Measurements from ENCODE around the gene NCK1.

GRCh38 chr3:136995652-136996051, 133.6 kb downstream of the NCK1 start:
- TF ChIP-seq OSR1 (CRISPR knock-in tag; IDR thresholded peaks at IDR 0.05) (no peak), ZFP3 (CRISPR knock-in tag; IDR thresholded peaks at IDR 0.05) (no peak), GLIS3 (CRISPR knock-in tag; IDR thresholded peaks at IDR 0.05) (no peak), CREB5 (CRISPR knock-in tag; IDR thresholded peaks at IDR 0.05; ENCODE audit: low read depth) (no peak), ZNF565 (CRISPR knock-in tag; conservative IDR thresholded peaks at IDR 0.05; ENCODE audit: low read depth) (no peak), ZFP30 (CRISPR knock-in tag; IDR thresholded peaks at IDR 0.05) (no peak), PATZ1 (CRISPR knock-in tag; IDR thresholded peaks at IDR 0.05; ENCODE audit: borderline replicate concordance) (no peak), ZNF70 (CRISPR knock-in tag; IDR thresholded peaks at IDR 0.05) (no peak), POU6F1 (CRISPR knock-in tag; IDR thresholded peaks at IDR 0.05; ENCODE audit: borderline replicate concordance, low read depth) (no peak), TOX (CRISPR knock-in tag; IDR thresholded peaks at IDR 0.05; ENCODE audit: borderline replicate concordance) (no peak), BACH2 (CRISPR knock-in tag; IDR thresholded peaks at IDR 0.05; ENCODE audit: borderline replicate concordance) (no peak), PPARA (CRISPR knock-in tag; IDR thresholded peaks at IDR 0.05; ENCODE audit: borderline replicate concordance) (no peak), RARB (CRISPR knock-in tag; IDR thresholded peaks at IDR 0.05) (no peak), TCF4 (CRISPR knock-in tag; IDR thresholded peaks at IDR 0.05; ENCODE audit: borderline replicate concordance) (no peak)
